ENCODE results near the gene PSMC5.
"Not testable (repeated sequence)": the region's sequence is repeated elsewhere in the genome, so short reads cannot be mapped to it uniquely, and the experiment has no call there.

The PSMC5 gene

GRCh38 chr17:63874061-63874626, 46.9 kb downstream of the PSMC5 start:
- not testable (repeated sequence) for FAIRE-seq

DNA sequence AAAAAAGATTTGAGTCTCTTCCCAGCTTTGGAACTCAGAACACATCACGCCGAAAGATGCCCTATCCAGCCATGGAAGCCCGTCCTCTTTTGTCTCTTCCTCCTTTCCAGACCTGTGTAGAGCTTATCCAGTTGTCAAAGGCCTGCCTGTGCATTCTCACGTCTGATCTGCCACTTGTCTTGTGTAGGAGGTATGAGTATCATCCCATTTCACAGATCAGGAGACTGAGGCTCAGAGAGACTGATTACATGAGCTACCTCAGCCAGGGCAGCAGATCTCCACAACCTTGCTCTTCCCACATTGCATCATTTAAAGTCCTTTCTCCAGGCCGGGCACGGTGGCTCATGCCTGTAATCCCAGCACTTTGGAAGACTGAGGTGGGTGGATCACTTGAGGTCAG, 47.5 kb downstream of the PSMC5 start:
- not testable (repeated sequence) for FAIRE-seq

DNA sequence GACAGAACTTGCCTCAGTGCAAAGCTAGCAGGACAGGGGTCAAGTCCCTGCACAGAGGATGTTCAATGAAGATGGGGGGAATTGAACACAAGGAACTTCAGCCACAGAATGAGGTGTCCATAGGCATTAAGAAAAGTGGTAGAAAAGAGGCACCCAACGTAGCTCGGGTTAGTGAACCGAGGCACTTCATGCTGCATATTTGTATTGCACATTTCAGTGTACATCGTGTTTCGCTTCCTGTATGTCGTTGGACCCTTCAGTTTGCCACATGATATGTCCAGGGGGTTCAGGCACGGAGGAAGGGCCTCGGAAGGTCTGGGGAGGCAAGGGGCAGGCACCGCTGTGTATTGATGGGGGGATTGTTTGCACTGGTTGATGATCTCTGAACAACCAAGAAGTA, 51.2 kb downstream of the PSMC5 start:
- not testable (repeated sequence) for FAIRE-seq

DNA sequence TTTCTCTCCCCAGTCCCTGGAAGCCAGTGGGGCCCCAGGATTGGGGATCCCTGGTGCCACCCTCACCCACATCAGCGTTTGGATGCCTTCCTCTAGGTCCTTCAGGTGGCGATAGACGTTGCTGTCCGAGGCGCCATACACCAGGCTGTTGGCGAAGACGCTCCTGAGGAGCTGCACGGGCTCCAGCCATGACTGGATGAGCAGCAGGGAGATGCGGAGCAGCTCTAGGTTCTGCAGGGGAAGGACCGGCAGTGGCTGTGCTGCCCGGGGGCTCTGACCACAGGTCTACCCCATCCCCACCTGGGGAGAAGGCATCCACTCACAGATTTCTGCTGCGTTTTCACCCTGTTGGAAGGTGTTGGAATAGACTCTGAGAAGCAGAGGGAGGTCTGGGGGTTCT, 53.5 kb downstream of the PSMC5 start:
- FAIRE-seq: no peak

DNA sequence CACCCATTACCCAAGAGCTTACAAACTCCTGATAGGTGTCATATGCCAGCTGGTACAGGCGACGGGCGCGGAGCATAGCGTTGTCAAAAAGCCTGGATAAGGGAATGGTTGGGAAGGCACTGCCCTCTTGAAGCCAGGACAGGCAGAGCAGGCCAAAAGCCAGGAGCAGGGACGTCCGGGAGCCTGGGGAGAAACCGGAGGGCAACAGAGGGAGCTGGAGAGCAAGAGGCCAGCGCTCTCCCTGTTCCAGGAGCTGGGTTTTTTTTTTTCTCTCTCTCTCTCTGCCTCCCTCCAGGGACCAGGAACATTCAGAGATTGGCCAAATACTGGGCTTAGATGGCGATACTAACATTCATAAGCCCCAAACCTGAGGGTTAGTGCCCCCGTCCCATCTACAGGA, 54.1 kb downstream of the PSMC5 start:
- FAIRE-seq: not testable (repeated sequence)

Measured in endometrium (tissue), 2 donors.